ENCODE measurements around the gene IPO13.

Gene IPO13

DNA sequence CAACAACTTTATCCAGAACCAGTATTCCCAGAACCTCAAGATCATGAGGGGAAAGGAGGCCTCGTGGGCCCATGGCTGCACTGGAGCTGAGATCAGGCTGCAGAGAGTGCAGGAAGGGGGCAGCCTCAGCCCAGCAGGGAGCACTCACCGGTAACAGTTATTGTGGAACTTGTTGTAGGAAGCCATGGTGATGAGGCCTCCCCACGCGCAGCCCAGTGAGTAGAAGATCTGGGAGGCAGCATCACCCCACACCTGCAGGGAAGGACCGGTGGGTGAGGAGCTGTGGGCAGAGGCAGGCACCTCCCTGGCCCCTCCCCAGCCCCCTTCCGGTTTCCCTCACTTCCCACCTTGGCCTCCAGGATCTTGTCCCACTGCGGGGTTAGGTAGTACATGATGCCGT, 55.4 kb downstream of the IPO13 start:
- no peak for DNase-seq

DNA sequence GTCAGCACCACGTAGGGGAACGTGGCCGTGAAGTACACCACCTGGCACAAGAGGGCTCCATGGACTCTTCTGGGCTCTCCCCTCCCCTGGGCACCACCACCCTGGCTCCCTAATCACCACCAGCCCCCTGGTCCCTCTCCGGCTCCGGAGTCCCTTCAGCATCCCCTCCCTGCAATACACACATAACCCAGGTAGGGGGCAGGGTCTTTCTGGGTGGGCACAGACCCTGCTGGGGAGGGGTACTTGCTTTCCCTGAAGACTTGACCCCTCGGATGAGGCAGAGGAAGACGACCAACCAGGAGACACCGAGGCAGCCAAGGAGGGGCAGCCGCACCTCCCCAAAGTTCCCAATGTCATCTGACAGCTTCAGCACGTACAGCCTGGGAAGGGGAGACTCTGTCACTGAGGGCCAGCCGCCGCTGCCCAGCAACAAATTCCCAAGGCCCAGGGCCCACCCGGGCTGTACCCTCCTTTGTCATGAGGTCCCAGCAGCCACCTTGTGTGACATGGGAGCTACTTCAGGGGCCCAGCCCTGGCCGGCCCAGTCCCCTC, 55.9 kb downstream of the IPO13 start:
- no peak for DNase-seq

DNA sequence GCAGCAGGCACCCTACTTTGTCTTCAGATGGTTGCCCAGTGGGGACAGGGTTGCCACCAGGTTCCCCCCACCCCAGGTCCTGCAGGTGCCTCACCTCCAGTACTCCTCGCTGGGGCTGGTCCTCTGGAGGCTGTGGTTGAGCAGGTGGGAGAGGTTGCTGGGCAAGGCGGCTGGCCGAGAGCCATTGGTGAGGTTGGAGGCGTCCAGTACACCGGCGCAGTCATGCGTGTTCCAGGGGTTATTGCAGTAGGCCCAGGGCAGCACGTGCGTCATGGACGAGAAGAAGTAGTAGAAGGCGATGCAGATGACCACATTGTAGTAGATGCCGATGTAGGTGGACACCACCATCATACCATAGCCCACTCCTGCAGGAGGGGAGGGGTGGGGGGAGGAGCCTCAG, 61.5 kb downstream of the IPO13 start:
- DNase-seq: no peak

DNA sequence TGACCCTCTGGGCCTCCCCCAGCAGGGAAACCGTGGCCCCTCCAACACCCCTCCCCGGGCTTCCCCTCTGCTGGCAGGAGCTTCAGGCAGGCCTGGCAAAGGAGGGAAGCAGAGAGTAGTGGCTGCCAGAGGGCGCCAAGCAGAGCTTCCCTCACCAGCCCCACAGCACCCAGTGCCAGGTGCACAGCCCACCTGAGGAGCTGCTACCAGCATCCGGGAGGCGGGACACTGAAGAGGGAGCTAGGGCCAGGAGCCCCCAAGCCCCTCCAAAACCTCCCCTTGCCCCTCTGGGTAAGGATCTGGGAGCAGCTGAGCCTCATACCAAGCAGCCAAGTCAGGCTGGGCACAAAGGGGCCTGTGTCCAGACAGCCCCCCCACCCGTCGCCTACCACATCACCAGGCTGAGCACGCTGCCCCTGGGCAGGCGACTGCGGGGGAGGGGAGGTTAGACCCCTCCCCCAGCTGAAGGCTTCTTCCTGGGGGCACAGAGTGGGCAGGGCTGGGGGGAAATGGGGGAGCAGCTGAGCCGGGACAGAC, 64.3 kb downstream of the IPO13 start:
- DNase-seq: peak in 54 of 56 donors; percentile 50 to 95 (median 82)

DNA sequence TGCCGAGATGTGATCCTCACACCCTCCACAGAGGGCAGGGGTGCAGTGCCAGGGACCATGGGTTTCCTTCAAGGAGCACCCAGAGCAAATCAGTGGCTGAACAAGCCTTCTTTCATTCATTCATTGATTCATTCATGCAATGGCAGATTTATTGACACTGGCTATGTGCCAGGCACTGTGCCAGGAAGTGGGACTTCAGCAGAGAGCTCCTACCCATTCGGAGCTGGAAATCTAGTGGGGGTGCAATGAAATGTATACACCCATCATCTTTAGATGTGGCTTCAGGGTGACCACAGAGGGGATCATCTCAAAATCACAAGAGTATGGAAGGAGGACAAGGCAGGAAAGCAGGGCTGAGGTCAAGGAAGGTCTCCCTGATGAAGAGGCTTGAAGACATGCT, 65.7 kb downstream of the IPO13 start:
- peak in 3 of 56 donors; percentile 17 to 37 (median 33) for DNase-seq

DNA sequence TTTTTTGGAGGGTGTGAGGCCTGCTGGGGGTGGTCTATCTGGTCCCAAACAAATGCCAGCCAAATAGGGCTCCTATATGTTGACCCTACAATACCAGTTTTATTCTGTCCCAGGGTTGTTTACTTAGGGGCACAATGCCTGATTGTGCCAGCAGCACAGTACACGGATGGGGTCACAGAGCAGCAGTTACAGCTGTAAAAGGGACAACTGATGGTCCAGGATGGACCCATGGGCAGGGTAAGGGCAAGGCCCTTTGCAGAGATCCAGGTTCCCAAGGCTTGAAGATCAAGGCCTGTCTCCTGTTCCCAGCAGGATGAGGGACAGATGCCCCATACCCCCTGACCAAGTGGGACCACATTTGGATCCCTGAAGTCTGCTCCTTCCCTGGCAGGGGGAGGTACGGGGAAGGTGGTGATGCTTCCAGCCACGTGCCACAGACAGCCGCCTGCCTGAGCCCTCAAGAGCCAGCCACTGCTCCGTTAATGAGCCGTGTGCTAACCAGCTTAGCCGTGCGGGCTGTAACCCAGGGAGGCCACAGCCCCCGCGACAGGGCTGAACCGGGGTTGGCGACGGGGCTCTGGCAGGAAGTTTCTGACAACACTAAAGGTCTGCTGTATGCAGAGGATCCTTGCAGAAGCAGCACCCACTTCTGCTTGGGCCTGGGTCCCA, 66.3 kb downstream of the IPO13 start:
- DNase-seq: peak in 16 of 56 donors; percentile 23 to 64 (median 50)

DNA sequence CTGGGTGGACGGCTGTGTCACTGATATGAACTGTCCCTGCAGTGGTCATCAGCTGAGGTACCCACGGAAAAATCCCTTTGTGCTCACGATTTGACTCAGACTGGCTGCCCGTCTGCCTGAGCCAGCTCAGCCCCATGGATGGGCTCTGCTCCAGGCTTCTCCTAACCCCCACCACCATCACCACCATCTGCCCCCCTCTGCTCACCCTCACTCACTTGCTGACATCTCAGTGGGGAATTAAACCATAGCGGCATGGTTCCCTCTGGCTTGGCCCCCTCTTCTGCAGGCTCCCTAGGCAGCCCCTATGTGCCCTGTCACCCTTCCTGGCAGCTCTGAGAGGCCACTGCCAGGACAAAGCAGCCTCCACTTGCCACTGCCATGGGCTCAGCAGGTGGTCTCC, 67.2 kb downstream of the IPO13 start:
- peak in 15 of 56 donors; percentile 19 to 54 (median 36) for DNase-seq

DNA sequence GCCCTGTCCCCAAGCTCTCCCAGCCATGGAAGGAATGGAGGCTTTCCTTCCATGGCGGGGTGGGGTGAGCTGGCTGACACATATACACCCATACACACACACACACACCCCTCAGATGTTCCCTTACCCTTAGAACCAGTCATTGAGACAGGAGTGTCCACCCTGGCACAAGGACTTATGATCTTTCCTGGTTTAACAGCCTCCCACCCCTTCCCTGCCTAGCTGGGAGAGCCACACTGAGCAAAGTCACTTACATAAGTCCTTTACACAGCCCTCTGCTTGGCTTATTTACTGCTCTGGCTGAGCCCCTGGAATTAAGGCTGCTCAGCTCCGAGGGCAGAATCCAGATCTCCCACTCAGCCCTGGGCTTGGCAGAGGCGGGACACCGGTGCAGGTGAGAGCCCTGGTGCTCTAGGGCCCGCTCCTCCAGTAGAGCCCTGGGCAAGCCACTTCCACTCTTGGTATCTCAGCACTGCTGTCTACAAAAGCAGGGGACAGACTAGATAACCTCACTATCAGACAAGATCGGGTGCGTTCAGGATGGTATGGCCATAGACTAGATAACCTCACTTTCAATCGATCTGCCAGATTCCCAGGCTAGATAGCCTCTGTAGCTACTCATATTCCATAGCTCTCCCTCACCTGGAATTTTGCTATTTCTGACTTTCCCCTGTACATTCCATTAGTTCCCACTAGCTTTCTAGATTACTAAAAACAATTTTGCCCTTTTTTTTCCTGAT, 67.8 kb downstream of the IPO13 start:
- DNase-seq: peak in 4 of 56 donors; percentile 29 to 43 (median 31)

DNA sequence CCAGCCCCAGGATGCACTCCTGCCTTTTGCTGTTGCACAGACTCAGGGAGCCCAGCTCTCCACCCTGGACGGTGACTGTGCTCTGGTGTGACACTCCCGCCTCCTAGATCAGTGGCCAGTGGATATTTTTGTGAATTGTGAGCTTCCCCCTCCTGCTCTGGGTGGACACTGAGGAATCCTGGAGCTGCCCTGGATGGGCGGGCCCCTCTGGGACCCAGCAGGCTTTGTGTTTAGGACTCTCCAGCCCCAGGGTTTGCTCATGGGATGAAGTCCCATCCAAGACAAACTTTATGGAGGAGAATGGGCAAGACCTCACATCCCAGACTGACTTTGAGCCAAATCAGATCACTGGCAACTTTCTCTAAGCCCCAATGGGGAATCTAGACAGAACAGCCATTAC, 68.5 kb downstream of the IPO13 start:
- DNase-seq: peak in 4 of 56 donors; percentile 14 to 30 (median 18)

DNA sequence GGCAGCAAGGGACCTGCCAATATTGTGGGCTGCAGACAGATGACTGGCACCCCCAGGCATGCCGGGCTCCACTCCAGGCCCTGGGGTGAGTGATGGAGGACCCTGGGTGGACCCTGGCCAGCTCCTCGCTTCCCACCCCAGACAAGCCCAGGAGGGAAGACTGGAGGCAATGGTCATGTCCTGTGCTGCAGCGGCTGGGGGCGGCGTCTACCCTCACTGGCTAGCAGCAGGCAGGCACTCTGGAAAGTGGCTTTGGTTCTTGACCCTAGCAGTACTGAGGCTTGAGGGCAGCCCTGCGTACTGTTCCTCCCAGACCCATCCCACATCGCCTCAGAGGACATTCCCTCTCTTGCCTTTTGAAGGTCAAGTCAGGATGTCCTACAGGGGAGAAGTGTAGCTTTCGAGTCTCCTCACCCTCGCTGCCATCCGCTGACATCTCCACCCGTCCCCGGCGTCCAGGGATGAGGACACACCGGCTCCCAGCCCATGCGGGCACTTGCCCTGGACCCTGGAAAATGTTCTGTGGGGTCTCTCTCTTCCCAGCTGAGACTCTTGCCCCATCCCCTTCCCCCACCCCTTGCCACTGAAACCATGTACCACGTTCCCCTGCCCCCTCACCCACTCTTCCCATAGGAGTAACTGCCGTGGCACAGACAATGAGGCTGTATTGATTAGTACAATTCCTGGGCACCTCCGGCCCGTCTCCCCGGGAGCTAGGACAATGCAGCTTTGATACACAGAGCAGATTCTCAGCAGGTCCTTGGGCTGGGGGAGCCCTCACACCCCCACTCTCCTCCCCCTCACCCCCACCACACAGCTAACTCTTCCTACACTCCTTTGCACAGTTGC, 69.5 kb downstream of the IPO13 start:
- DNase-seq: peak in 17 of 56 donors; percentile 27 to 64 (median 50)

DNA sequence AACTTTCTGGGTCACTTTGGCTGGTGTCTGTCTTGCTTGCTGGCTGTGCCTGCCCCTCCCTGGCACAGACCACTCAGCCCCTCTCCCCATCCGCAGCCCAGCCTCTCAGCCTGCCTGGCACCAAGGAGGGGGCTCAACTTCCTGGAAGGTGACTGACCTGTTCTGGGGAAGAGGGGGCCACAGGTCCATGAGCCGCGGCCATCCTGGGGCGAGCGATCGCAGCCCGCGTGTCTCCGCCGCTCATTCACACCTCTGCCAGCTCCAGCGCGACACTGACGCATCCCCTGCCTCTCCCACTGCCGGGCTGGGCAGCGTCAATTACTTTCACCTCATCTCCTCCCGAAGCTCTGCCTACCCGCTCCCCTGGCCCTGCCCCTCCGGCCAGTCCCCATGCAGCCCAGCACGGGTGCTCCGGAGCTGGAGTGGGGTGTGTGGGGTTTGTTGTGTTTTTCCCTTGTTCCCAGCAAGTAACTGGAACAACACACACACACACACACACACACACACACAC, 70.2 kb downstream of the IPO13 start:
- peak in 16 of 56 donors; percentile 23 to 59 (median 40) for DNase-seq
